B cell (primary cell): Measurements from ENCODE around the gene C19orf47. TPM values are rescaled to one million over a fixed set of nuclear protein-coding genes. Genes with fewer than 3 reads are reported as not detected.

Experiments used
- ATAC-seq: fragments of 200-7000 bp; cut with Tn5 transposase; one replicate; pipeline ENCODE4 v1.10.0; 2021; ENCODE audit warnings: low read depth, mild to moderate bottlenecking, moderate number of reproducible peaks, moderate library complexity
- CTCF ChIA-PET: fragments of 350-600 bp; sonication (Branson Sonifier 250); formaldehyde crosslinking; loops from one replicate; lab custom pipeline; 2021; ENCODE audit warnings: antibody characterized with exemption, inconsistent platforms; lab: Charles Lee
- POLR2A ChIA-PET: fragments of 350-600 bp; sonication (Branson Sonifier 250); formaldehyde crosslinking; loops from one replicate; lab custom pipeline; 2021; ENCODE audit warnings: antibody characterized with exemption; lab: Charles Lee
- DNase-seq: peaks from one replicate; pipeline ENCODE4 v3.0.0; 2013
- H2AFZ ChIP-seq: 2 replicates; pipeline ENCODE4 v1.6.1; 2012; ENCODE audit warnings: mild to moderate bottlenecking, low read depth, low read length; ENCODE audit not compliant: insufficient read depth, poor library complexity, severe bottlenecking
- H3K27ac ChIP-seq, 2 donors: 1 replicate in 1 of 2; 2 replicates in 1 of 2; pipeline ENCODE4 v1.5.1; 2012 to 2013; ENCODE audit warnings: low read length in 2 of 2, mild to moderate bottlenecking in 2 of 2, moderate library complexity in 1 of 2
- H3K27me3 ChIP-seq, 4 experiments: fragments of 200-600 bp in 1 of 4; sonication (generic) in 1 of 4; replicated peaks in 1 of 4; 1 replicate in 2 of 4; 2 replicates in 2 of 4; pipeline versions ENCODE4 v1.6.1 to v1.7.0; 2013 to 2016; ENCODE audit warnings: low read length in 3 of 4, mild to moderate bottlenecking in 2 of 4, mixed read lengths in 1 of 4, moderate library complexity in 1 of 4; ENCODE audit not compliant: insufficient read depth in 4 of 4, control insufficient read depth in 3 of 4; ENCODE audit errors: control extremely low read depth in 1 of 4
- H3K36me3 ChIP-seq, 2 experiments: replicated peaks in 1 of 2; 1 replicate in 1 of 2; 2 replicates in 1 of 2; pipeline versions ENCODE4 v1.6.1 to v1.7.1; 2013; ENCODE audit warnings: low read length in 1 of 2; ENCODE audit not compliant: insufficient read depth in 2 of 2, control insufficient read depth in 1 of 2; ENCODE audit errors: control extremely low read depth in 1 of 2, extremely low read depth in 1 of 2
- H3K4me1 ChIP-seq, 2 donors: fragments of 200-600 bp in 1 of 2; sonication (generic) in 1 of 2; 1 replicate in 1 of 2; 2 replicates in 1 of 2; pipeline versions ENCODE4 v1.5.1 to v1.6.1; 2013 to 2017; ENCODE audit warnings: low read length in 2 of 2; ENCODE audit not compliant: control insufficient read depth in 2 of 2, insufficient read depth in 2 of 2
- H3K4me2 ChIP-seq: replicated peaks from 2 replicates; pipeline ENCODE3; 2012; ENCODE audit warnings: mild to moderate bottlenecking, low read depth, low read length; ENCODE audit not compliant: poor library complexity, severe bottlenecking
- H3K4me3 ChIP-seq, 5 experiments: fragments of 200-600 bp in 1 of 5; sonication (generic) in 1 of 5; 1 replicate in 3 of 5; 2 replicates in 2 of 5; pipeline versions ENCODE4 v1.5.1 to v1.7.0; 2011 to 2016; ENCODE audit warnings: low read length in 4 of 5, mild to moderate bottlenecking in 4 of 5, low read depth in 2 of 5, control low read depth in 1 of 5, moderate library complexity in 1 of 5; ENCODE audit not compliant: insufficient read depth in 1 of 5; ENCODE audit errors: control extremely low read depth in 1 of 5, extremely low read depth in 1 of 5
- H3K79me2 ChIP-seq: fragments of 200-600 bp; sonication (generic); one replicate; pipeline ENCODE4 v1.6.0; 2016; ENCODE audit warnings: low read length; ENCODE audit not compliant: control insufficient read depth, insufficient read depth
- H3K9ac ChIP-seq: fragments of 200-600 bp; sonication (generic); 2 replicates; pipeline ENCODE4 v1.6.1; 2017; ENCODE audit warnings: mild to moderate bottlenecking, low read length, moderate library complexity
- H3K9me3 ChIP-seq, 3 donors: one replicate each; pipeline versions ENCODE4 v1.6.1 to v1.7.1; 2013; ENCODE audit warnings: low read length in 2 of 3; ENCODE audit not compliant: control insufficient read depth in 2 of 3, insufficient read depth in 1 of 3; ENCODE audit errors: control extremely low read depth in 1 of 3
- H4K20me1 ChIP-seq: 2 replicates; pipeline ENCODE4 v1.6.0; 2012; ENCODE audit warnings: mild to moderate bottlenecking, low read length; ENCODE audit not compliant: insufficient read depth, control insufficient read depth, poor library complexity, severe bottlenecking
- H3K27ac Mint-ChIP-seq: one replicate; pipeline ENCODE4 v1.8.0; 2021; ENCODE audit warnings: mixed read lengths
- H3K27me3 Mint-ChIP-seq: one replicate; pipeline ENCODE4 v1.8.0; 2021; ENCODE audit warnings: mixed read lengths
- H3K4me1 Mint-ChIP-seq: one replicate; pipeline ENCODE4 v1.8.0; 2021; ENCODE audit warnings: mixed read lengths
- H3K4me3 Mint-ChIP-seq: one replicate; pipeline ENCODE4 v1.8.0; 2021; ENCODE audit warnings: mixed read lengths
- H3K9me3 Mint-ChIP-seq: one replicate; pipeline ENCODE4 v1.8.0; 2022; ENCODE audit warnings: mixed read lengths; ENCODE audit not compliant: insufficient read depth
- EZH2 ChIP-seq: IDR thresholded peaks from 2 replicates; pipeline ENCODE4 v1.6.1; 2012; ENCODE audit warnings: borderline replicate concordance, low read depth, mild to moderate bottlenecking, moderate library complexity, low read length; ENCODE audit not compliant: insufficient read depth, poor library complexity, severe bottlenecking
- WGBS: methylation state at CpG from one replicate; pipeline ENCODE4 v1.1.5; 2013; ENCODE audit warnings: missing lambda C conversion rate; ENCODE audit not compliant: insufficient coverage; 5-methylcytosine and 5-hydroxymethylcytosine counted together
- intact Hi-C: fragments of 100-400 bp; cut with micrococcal nuclease; formaldehyde crosslinking; loops from one replicate; pipeline ENCODE4 v1.10.0; 2022
- polyA plus RNA-seq: library from polyadenylated mRNA; depleted of rRNA; stranded (reverse); fragments of >200 nt; gene quantifications from 2 replicates; pipeline ENCODE4 v1.2.3, GENCODE V29; 2012
- total RNA-seq, 2 donors: library from RNA; stranded (reverse); fragments of 120-200 nt in 1 of 2; gene quantifications; 1 replicate in 1 of 2; 2 replicates in 1 of 2; pipeline versions ENCODE4 v1.2.3 to v1.2.4, GENCODE V29; 2013 to 2022
- TF ChIP-seq, protein P1 (sequence below): fragments of 200-600 bp; IDR thresholded peaks from one replicate; pipeline ENCODE4 v1.8.0; 2022; ENCODE audit warnings: antibody characterized with exemption, mild to moderate bottlenecking

The C19orf47 gene
- total and polyA plus RNA-seq, 2 donors (not counting 1 experiment from before 2014, with no cell fraction given): 12.7 to 16.7 TPM

- intact Hi-C loops: no loop called here
- H3K9ac ChIP-seq: no peak overlapping the region
- Mint-ChIP-seq H3K4me1 (peaks cover 9% of the 10 kb centered on the region), H3K27ac (no peak overlapping the region), H3K4me3 (no peak overlapping the region), H3K9me3 (no peaks in the 10 kb centered on the region), H3K27me3 (peaks cover 8% of the 10 kb centered on the region)
- H3K36me3 ChIP-seq: no peaks in the 10 kb centered on the region
- no peak for TF ChIP-seq EZH2
- TF ChIP-seq, protein P1, sequence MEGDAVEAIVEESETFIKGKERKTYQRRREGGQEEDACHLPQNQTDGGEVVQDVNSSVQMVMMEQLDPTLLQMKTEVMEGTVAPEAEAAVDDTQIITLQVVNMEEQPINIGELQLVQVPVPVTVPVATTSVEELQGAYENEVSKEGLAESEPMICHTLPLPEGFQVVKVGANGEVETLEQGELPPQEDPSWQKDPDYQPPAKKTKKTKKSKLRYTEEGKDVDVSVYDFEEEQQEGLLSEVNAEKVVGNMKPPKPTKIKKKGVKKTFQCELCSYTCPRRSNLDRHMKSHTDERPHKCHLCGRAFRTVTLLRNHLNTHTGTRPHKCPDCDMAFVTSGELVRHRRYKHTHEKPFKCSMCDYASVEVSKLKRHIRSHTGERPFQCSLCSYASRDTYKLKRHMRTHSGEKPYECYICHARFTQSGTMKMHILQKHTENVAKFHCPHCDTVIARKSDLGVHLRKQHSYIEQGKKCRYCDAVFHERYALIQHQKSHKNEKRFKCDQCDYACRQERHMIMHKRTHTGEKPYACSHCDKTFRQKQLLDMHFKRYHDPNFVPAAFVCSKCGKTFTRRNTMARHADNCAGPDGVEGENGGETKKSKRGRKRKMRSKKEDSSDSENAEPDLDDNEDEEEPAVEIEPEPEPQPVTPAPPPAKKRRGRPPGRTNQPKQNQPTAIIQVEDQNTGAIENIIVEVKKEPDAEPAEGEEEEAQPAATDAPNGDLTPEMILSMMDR: no peak
- 94% methylated on average over 19 of the region's 22 CpGs for WGBS
- ChIA-PET POLR2A (no interaction called here), CTCF (no interaction called here)
- no peak overlapping the region for H3K27ac ChIP-seq
- H3K79me2 ChIP-seq: no peaks in the 10 kb centered on the region
- H3K27me3 ChIP-seq: peaks cover 0 to 10% (median 3%) of the 10 kb centered on the region in 4 experiments
- no peak overlapping the region for H3K4me2 ChIP-seq
- H3K9me3 ChIP-seq: peaks cover 0 to 3% (median 0%) of the 10 kb centered on the region in 3 donors
- H3K4me1 ChIP-seq: peaks cover 4 to 7% of the 10 kb centered on the region in 2 donors
- no peaks in the 10 kb centered on the region for H4K20me1 ChIP-seq
- no peak overlapping the region for H2AFZ ChIP-seq
- H3K4me3 ChIP-seq: no peak overlapping the region
- DNase-seq (no peak), ATAC-seq (no peak)
These were observed 49.3 kb upstream of the C19orf47 start for GRCh38 chr19:40397568-40397906.

- no peaks in the 10 kb centered on the region for H3K36me3 ChIP-seq
- Mint-ChIP-seq H3K4me3 (no peak overlapping the region), H3K9me3 (no peaks in the 10 kb centered on the region), H3K27me3 (peaks cover 8% of the 10 kb centered on the region), H3K4me1 (peaks cover 9% of the 10 kb centered on the region), H3K27ac (no peak overlapping the region)
- no peak for ATAC-seq
- H4K20me1 ChIP-seq: no peaks in the 10 kb centered on the region
- H3K27me3 ChIP-seq: peaks cover 0 to 10% (median 3%) of the 10 kb centered on the region in 4 experiments
- H3K9ac ChIP-seq: no peak overlapping the region
- intact Hi-C loops: no loop called here
- ChIA-PET POLR2A (no interaction called here), CTCF (no interaction called here)
- TF ChIP-seq, protein P1: no peak
- no peak for TF ChIP-seq EZH2
- H3K79me2 ChIP-seq: no peaks in the 10 kb centered on the region
- H3K4me3 ChIP-seq: no peak overlapping the region
- no peak overlapping the region for H3K27ac ChIP-seq
- peaks cover 4 to 7% of the 10 kb centered on the region in 2 donors for H3K4me1 ChIP-seq
- H3K4me2 ChIP-seq: no peak overlapping the region
- WGBS: 97% methylated on average over 20 of the region's 20 CpGs
- DNase-seq: no peak
- peaks cover 0 to 3% (median 0%) of the 10 kb centered on the region in 3 donors for H3K9me3 ChIP-seq
- no peak overlapping the region for H2AFZ ChIP-seq
These were observed 48.8 kb upstream of the C19orf47 start for GRCh38 chr19:40396886-40397567.
